ENCODE results near the gene TGM3.

DNA sequence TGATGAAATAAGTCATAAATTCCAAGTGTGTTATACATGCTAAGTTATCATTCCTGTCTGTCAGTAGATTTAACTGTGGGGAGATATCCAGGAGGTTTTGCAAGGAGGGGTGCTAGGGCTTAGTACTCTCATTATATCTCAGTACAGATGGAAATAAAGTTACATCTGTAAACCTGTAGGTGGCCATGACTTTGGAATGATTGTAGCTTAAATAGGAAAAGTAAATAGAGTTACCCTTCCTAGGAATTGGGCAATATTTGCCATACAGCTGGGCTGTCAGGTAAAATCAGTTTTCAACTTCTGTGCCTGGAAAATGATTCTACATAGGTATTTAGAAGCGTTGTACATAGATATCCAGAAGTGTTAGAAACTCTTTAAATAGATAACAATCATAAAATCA is 19.8 kb upstream of the TGM3 start:
- TF ChIP-seq, protein P1, sequence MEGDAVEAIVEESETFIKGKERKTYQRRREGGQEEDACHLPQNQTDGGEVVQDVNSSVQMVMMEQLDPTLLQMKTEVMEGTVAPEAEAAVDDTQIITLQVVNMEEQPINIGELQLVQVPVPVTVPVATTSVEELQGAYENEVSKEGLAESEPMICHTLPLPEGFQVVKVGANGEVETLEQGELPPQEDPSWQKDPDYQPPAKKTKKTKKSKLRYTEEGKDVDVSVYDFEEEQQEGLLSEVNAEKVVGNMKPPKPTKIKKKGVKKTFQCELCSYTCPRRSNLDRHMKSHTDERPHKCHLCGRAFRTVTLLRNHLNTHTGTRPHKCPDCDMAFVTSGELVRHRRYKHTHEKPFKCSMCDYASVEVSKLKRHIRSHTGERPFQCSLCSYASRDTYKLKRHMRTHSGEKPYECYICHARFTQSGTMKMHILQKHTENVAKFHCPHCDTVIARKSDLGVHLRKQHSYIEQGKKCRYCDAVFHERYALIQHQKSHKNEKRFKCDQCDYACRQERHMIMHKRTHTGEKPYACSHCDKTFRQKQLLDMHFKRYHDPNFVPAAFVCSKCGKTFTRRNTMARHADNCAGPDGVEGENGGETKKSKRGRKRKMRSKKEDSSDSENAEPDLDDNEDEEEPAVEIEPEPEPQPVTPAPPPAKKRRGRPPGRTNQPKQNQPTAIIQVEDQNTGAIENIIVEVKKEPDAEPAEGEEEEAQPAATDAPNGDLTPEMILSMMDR (IDR thresholded peaks at IDR 0.05 in 2 of 3, conservative IDR thresholded peaks at IDR 0.05 in 1 of 3; ENCODE audit: control insufficient read depth in 2 of 3, extremely low read depth in 1 of 3, insufficient read depth in 1 of 3, low read depth in 3 of 3, low read length in 3 of 3): no peak
- TF ChIP-seq FOXM1 (IDR thresholded peaks at IDR 0.05; ENCODE audit: low read depth, low read length): no peak
- no peak for TF ChIP-seq MTA2 (IDR thresholded peaks at IDR 0.05; ENCODE audit: low read depth)
- TF ChIP-seq ZBTB40 (IDR thresholded peaks at IDR 0.05; ENCODE audit: borderline replicate concordance): no peak
- no peak for TF ChIP-seq ZNF274 (IDR thresholded peaks at IDR 0.05; ENCODE audit: insufficient read depth, insufficient read length)
- TF ChIP-seq HDAC6 (IDR thresholded peaks at IDR 0.05; ENCODE audit: unreplicated experiment): no peak
- no peak for TF ChIP-seq EED (IDR thresholded peaks at IDR 0.05; ENCODE audit: low read depth)
- no peak for TF ChIP-seq CEBPB (IDR thresholded peaks at IDR 0.05; ENCODE audit: borderline replicate concordance in 1 of 2, low read depth in 2 of 2, low read length in 2 of 2)
- TF ChIP-seq IKZF1 (conservative IDR thresholded peaks at IDR 0.05): no peak
- TF ChIP-seq RAD21 (IDR thresholded peaks at IDR 0.05; ENCODE audit: insufficient read depth, low read depth, low read length): no peak
- no peak for TF ChIP-seq SRF (IDR thresholded peaks at IDR 0.05; ENCODE audit: low read depth in 2 of 2, low read length in 2 of 2)

Data from GM12878 (cell line).